GM18873 (cell line): ENCODE data around the gene PCSK5.

ENCODE experiments used
- ATAC-seq: cut with Tn5 transposase; IDR thresholded peaks from one replicate; pipeline ENCODE4 v1.9.1; 2021; ENCODE audit warnings: mild to moderate bottlenecking, moderate library complexity, moderate number of reproducible peaks; ENCODE audit not compliant: unreplicated experiment, low FRiP score

The PCSK5 gene

GRCh38 chr9:76115396-76115795, 224.9 kb downstream of the PCSK5 start:
- no peak for ATAC-seq

GRCh38 chr9:76115982-76116646, 225.6 kb downstream of the PCSK5 start:
- no peak for ATAC-seq

GRCh38 chr9:76116913-76117312, 226.4 kb downstream of the PCSK5 start:
- no peak for ATAC-seq

GRCh38 chr9:76127637-76128036, 237.2 kb downstream of the PCSK5 start:
- ATAC-seq = no peak

GRCh38 chr9:76135902-76136301, 245.4 kb downstream of the PCSK5 start:
- ATAC-seq = no peak

GRCh38 chr9:76136986-76137385, 246.5 kb downstream of the PCSK5 start:
- no peak for ATAC-seq

GRCh38 chr9:76137931-76138330, 247.5 kb downstream of the PCSK5 start:
- no peak for ATAC-seq

GRCh38 chr9:76138360-76138759, 247.9 kb downstream of the PCSK5 start:
- ATAC-seq = no peak

GRCh38 chr9:76143834-76144233, 253.4 kb downstream of the PCSK5 start:
- ATAC-seq = no peak

- no peak for ATAC-seq
Observed at GRCh38 chr9:76150013-76150412, 259.5 kb downstream of the PCSK5 start.

- ATAC-seq = no peak
Observed at GRCh38 chr9:76151267-76151666, 260.8 kb downstream of the PCSK5 start.

- no peak for ATAC-seq
Observed at GRCh38 chr9:76153339-76153738, 262.9 kb downstream of the PCSK5 start.

- ATAC-seq = no peak
Observed at GRCh38 chr9:76153902-76154629, 263.6 kb downstream of the PCSK5 start.

GRCh38 chr9:76155361-76155760, 264.9 kb downstream of the PCSK5 start:
- no peak for ATAC-seq

- ATAC-seq = no peak
Observed at GRCh38 chr9:76158713-76159112, 268.2 kb downstream of the PCSK5 start.

GRCh38 chr9:76159293-76159926, 268.9 kb downstream of the PCSK5 start:
- ATAC-seq = no peak

GRCh38 chr9:76161106-76161505, 270.6 kb downstream of the PCSK5 start:
- no peak for ATAC-seq

- no peak for ATAC-seq
Observed at GRCh38 chr9:76161541-76161940, 271.1 kb downstream of the PCSK5 start.

- ATAC-seq = no peak
Observed at GRCh38 chr9:76162086-76162730, 271.7 kb downstream of the PCSK5 start.

GRCh38 chr9:76162751-76163500, 272.5 kb downstream of the PCSK5 start:
- ATAC-seq = no peak
